HepG2 (cell line): ENCODE measurements around the gene SAMD10. TPM values are rescaled to one million over a fixed set of nuclear protein-coding genes. Genes with fewer than 3 reads are reported as not detected.

ENCODE experiments used
- CREB1 ChIP-seq, 2 experiments: fragments of 450-650 bp in 1 of 2; IDR thresholded peaks; 2 replicates each; pipeline ENCODE4 v1.6.1; 2016 to 2017; ENCODE audit warnings: control low read depth in 1 of 2, mild to moderate bottlenecking in 1 of 2, missing compliant biosample characterization in 1 of 2, missing genetic modification characterization in 1 of 2
- DBP ChIP-seq: sonication (generic); formaldehyde crosslinking; IDR thresholded peaks from 2 replicates; pipeline ENCODE4 v1.4.0; 2020; ENCODE audit warnings: missing genetic modification reagents; ENCODE audit errors: not compliant biosample characterization
- FOXO4 ChIP-seq: sonication (generic); formaldehyde crosslinking; conservative IDR thresholded peaks from 2 replicates; pipeline ENCODE4 v1.8.1; 2023; ENCODE audit warnings: missing genetic modification reagents
- KDM1A ChIP-seq: IDR thresholded peaks from 2 replicates; pipeline ENCODE4 v1.6.1; 2016; ENCODE audit warnings: missing compliant biosample characterization
- KMT2A ChIP-seq: sonication (generic); formaldehyde crosslinking; IDR thresholded peaks from 2 replicates; pipeline ENCODE4 v1.4.0; 2020; ENCODE audit warnings: missing genetic modification reagents
- RBFOX2 ChIP-seq: fragments of 200-400 bp; formaldehyde crosslinking; IDR thresholded peaks from 2 replicates; pipeline ENCODE4 v1.6.1; 2017; ENCODE audit warnings: low read depth, mild to moderate bottlenecking, low read length
- REXO4 ChIP-seq: sonication (generic); formaldehyde crosslinking; IDR thresholded peaks from 2 replicates; pipeline ENCODE4 v1.8.0; 2022; ENCODE audit warnings: missing genetic modification reagents, mild to moderate bottlenecking, borderline replicate concordance
- SNAPC4 ChIP-seq: sonication (generic); formaldehyde crosslinking; IDR thresholded peaks from 2 replicates; pipeline ENCODE4 v1.4.0; 2020; ENCODE audit warnings: mild to moderate bottlenecking, missing genetic modification reagents
- SP2 ChIP-seq: sonication (generic); formaldehyde crosslinking; IDR thresholded peaks from 2 replicates; pipeline ENCODE4 v1.5.1; 2020; ENCODE audit warnings: mild to moderate bottlenecking, missing genetic modification reagents
- THAP11 ChIP-seq: IDR thresholded peaks from 2 replicates; pipeline ENCODE4 v1.6.1; 2016; ENCODE audit warnings: missing biosample characterization, missing genetic modification reagents
- YY1 ChIP-seq: IDR thresholded peaks from 2 replicates; pipeline ENCODE4 v1.6.1; 2011; ENCODE audit warnings: low read length, low read depth, moderate library complexity, mild to moderate bottlenecking; ENCODE audit not compliant: insufficient read depth, insufficient replicate concordance
- ZBTB42 ChIP-seq: sonication (generic); formaldehyde crosslinking; IDR thresholded peaks from 2 replicates; pipeline ENCODE4 v1.5.0; 2020; ENCODE audit warnings: mild to moderate bottlenecking, missing genetic modification reagents
- ZIK1 ChIP-seq: sonication (generic); formaldehyde crosslinking; IDR thresholded peaks from 2 replicates; pipeline ENCODE4 v1.5.0; 2020; ENCODE audit warnings: mild to moderate bottlenecking, low read depth, missing genetic modification reagents, borderline replicate concordance
- ZNF343 ChIP-seq: sonication (generic); formaldehyde crosslinking; IDR thresholded peaks from 2 replicates; pipeline ENCODE4 v1.4.0; 2020; ENCODE audit warnings: mild to moderate bottlenecking, missing genetic modification reagents
- ZNF362 ChIP-seq: sonication (generic); formaldehyde crosslinking; IDR thresholded peaks from 2 replicates; pipeline ENCODE4 v1.4.0; 2020; ENCODE audit warnings: missing genetic modification reagents, mild to moderate bottlenecking, borderline replicate concordance
- ZNF468 ChIP-seq: sonication (generic); formaldehyde crosslinking; IDR thresholded peaks from 2 replicates; pipeline ENCODE4 v1.8.0; 2022; ENCODE audit warnings: mild to moderate bottlenecking, moderate library complexity, missing genetic modification reagents
- ZNF503 ChIP-seq: sonication (generic); formaldehyde crosslinking; IDR thresholded peaks from 2 replicates; pipeline ENCODE4 v1.4.0; 2020; ENCODE audit warnings: missing genetic modification reagents
- polyA plus RNA-seq, 8 experiments: library from polyadenylated mRNA; depleted of rRNA in 3 of 8; stranded (reverse) in 7 of 8; unstranded in 1 of 8; fragments of >200 nt; fragmentation: Illumina TruSeq in 4 of 8; extraction: Trizol in 4 of 8; gene quantifications; 2 replicates each; pipeline versions ENCODE4 v1.2.1 to v1.2.3, GENCODE V29; 2011 to 2016; ENCODE audit warnings: low read depth in 4 of 8, missing spikeins in 1 of 8, mixed read lengths in 1 of 8; ENCODE audit not compliant: insufficient read depth in 1 of 8
- total RNA-seq, 5 experiments: library from RNA; depleted of rRNA; stranded (reverse); fragments of >200 nt; fragmentation: Illumina TruSeq; extraction: Trizol; gene quantifications; 2 replicates each; pipeline ENCODE4 v1.2.3, GENCODE V29; 2016; ENCODE audit warnings: low read depth in 1 of 5

SAMD10 gene
- total and polyA plus RNA-seq, 2 of the 13 experiments (the other 11 are each of a cell fraction or from before 2014, with no cell fraction given): 6.1 to 11.0 TPM

GRCh38 chr20:63969838-63970713 lies 9.4 kb downstream of the SAMD10 start, which contains the start of gene ZNF512B (continued):
- TF ChIP-seq SNAPC4 (CRISPR knock-in tag) (no peak), ZNF362 (CRISPR knock-in tag) (no peak), ZNF343 (CRISPR knock-in tag) (0 out of 2 replicates have a peak, but pooled peaks have one; percentile 69), ZIK1 (CRISPR knock-in tag) (no peak), KDM1A (CRISPR knock-in tag) (no peak), ZBTB42 (CRISPR knock-in tag) (peak; percentile 71; the same call in 1 of the 2 replicates), RBFOX2 (peak; percentile 38; the same call in 1 of the 2 replicates), ZNF468 (CRISPR knock-in tag) (no peak), YY1 (peak; percentile 9), SP2 (CRISPR knock-in tag) (no peak), THAP11 (CRISPR knock-in tag) (peak; percentile 82), ZNF503 (CRISPR knock-in tag) (no peak), FOXO4 (CRISPR knock-in tag) (no peak), CREB1 (IDR thresholded peaks at IDR 0.05) (no peak), CREB1 (CRISPR knock-in tag; IDR thresholded peaks at IDR 0.05) (no peak), DBP (no peak), KMT2A (CRISPR knock-in tag) (no peak), REXO4 (CRISPR knock-in tag) (no peak)
